ENCODE data around the gene TEX38.
"Not testable (repeated sequence)": the region's sequence is repeated elsewhere in the genome, so short reads cannot be mapped to it uniquely, and the experiment has no call there.

Gene TEX38

DNA sequence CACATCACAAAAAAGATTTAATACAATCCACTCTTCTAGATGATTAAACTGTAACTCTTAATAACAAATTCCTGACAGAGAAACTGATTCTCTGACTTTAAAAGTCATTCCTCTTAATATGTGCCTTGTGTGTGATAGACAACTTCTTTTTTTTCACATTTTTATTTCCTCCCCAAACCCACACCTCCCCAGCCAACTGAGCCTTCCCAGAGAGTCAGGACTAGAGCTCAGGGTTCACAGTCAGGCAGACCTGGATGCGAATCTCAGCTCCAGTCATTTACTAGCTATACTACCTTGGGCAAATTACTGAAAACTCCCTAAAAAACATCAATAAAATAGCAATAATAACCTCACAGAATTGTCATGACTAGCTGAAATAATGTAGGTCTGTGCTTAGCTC, 17.6 kb upstream of the TEX38 start:
- H3K4me3 ChIP-seq (ENCODE audit: low read depth, low read length), result no peak overlapping the region
- TF ChIP-seq, protein P1, sequence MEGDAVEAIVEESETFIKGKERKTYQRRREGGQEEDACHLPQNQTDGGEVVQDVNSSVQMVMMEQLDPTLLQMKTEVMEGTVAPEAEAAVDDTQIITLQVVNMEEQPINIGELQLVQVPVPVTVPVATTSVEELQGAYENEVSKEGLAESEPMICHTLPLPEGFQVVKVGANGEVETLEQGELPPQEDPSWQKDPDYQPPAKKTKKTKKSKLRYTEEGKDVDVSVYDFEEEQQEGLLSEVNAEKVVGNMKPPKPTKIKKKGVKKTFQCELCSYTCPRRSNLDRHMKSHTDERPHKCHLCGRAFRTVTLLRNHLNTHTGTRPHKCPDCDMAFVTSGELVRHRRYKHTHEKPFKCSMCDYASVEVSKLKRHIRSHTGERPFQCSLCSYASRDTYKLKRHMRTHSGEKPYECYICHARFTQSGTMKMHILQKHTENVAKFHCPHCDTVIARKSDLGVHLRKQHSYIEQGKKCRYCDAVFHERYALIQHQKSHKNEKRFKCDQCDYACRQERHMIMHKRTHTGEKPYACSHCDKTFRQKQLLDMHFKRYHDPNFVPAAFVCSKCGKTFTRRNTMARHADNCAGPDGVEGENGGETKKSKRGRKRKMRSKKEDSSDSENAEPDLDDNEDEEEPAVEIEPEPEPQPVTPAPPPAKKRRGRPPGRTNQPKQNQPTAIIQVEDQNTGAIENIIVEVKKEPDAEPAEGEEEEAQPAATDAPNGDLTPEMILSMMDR (IDR thresholded peaks at IDR 0.05; ENCODE audit: control insufficient read depth, extremely low read depth, insufficient read depth), result no peak
- DNase-seq (ENCODE audit: low read depth), result no peak

GRCh38 chr1:46654698-46655097, 17.0 kb upstream of the TEX38 start:
- DNase-seq (ENCODE audit: low read depth); H3K4me3 ChIP-seq (ENCODE audit: low read depth, low read length): not testable (repeated sequence)

GRCh38 chr1:46655848-46656247, 15.8 kb upstream of the TEX38 start:
- no peak overlapping the region for H3K4me3 ChIP-seq (ENCODE audit: low read depth, low read length)
- TF ChIP-seq, protein P1 (IDR thresholded peaks at IDR 0.05; ENCODE audit: control insufficient read depth, extremely low read depth, insufficient read depth), result no peak
- DNase-seq (ENCODE audit: low read depth), result no peak

DNA sequence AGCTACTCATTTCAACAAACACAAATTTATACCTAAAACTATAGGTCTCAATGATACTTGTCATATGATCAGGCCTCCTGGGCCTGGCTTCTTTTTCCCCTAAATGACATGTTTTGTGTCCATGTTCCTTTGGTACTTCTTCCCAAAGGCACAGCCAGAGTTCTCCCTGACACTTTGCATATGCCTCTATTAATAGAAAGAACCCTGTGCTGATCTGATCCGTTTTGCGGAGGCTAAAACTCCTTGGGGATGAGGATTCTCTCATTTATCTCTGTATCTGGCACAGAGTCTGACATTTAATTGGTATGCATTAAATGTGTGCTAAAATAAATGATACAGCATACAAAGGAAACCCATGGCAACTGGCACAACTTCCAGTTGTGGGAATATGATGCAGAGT, 15.0 kb upstream of the TEX38 start:
- DNase-seq (ENCODE audit: low read depth), result no peak
- no peak overlapping the region for H3K4me3 ChIP-seq (ENCODE audit: low read depth, low read length)
- TF ChIP-seq, protein P1 (IDR thresholded peaks at IDR 0.05; ENCODE audit: control insufficient read depth, extremely low read depth, insufficient read depth), result no peak

DNA sequence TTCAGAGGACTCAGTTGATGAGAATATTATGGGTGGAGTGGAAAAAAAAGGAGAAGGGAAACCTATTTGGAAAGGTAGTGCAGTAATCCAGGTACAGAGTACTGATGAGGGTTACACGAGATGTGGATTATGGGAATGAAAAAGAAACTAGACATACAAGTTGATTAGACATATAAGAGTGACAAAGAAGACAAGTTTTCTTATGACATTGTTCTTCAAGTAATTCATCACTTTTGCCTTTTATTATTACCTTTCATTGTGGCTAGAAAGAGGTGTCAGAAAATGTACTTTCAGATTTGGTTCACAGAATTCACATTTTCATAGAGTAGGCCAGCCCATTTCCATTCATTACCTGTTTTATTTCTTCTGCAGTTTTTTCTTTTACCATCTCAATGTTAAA, 13.9 kb upstream of the TEX38 start:
- H3K4me3 ChIP-seq (ENCODE audit: low read depth, low read length), result no peak overlapping the region
- TF ChIP-seq, protein P1 (IDR thresholded peaks at IDR 0.05; ENCODE audit: control insufficient read depth, extremely low read depth, insufficient read depth), result no peak
- no peak for DNase-seq (ENCODE audit: low read depth)

GRCh38 chr1:46659307-46659870, 12.3 kb upstream of the TEX38 start:
- H3K4me3 ChIP-seq (ENCODE audit: low read depth, low read length), result no peak overlapping the region
- TF ChIP-seq, protein P1 (IDR thresholded peaks at IDR 0.05; ENCODE audit: control insufficient read depth, extremely low read depth, insufficient read depth), result no peak
- DNase-seq (ENCODE audit: low read depth), result no peak

GRCh38 chr1:46660116-46660515, 11.5 kb upstream of the TEX38 start:
- H3K4me3 ChIP-seq (ENCODE audit: low read depth, low read length), result not testable (repeated sequence)

GRCh38 chr1:46662919-46663318, 8.7 kb upstream of the TEX38 start:
- DNase-seq (ENCODE audit: low read depth); H3K4me3 ChIP-seq (ENCODE audit: low read depth, low read length): not testable (repeated sequence)

More at GRCh38 chr1:46660116-46660515, 11.5 kb upstream of the TEX38 start:
- DNase-seq (ENCODE audit: low read depth), result not testable (repeated sequence)

- no peak for DNase-seq (ENCODE audit: low read depth)
- TF ChIP-seq, protein P1 (IDR thresholded peaks at IDR 0.05; ENCODE audit: control insufficient read depth, extremely low read depth, insufficient read depth), result no peak
- no peak overlapping the region for H3K4me3 ChIP-seq (ENCODE audit: low read depth, low read length)
These were observed 5.7 kb upstream of the TEX38 start for GRCh38 chr1:46665983-46666382.

All from LNCaP clone FGC (cell line).